ENCODE results near the gene P2RY14. TPM values are rescaled to one million over a fixed set of nuclear protein-coding genes. Genes with fewer than 3 reads are reported as not detected.

P2RY14 gene
- total RNA-seq, 4 donors from 2014 or later, result 1.8 to 9.5 (median 2.5) TPM

DNA sequence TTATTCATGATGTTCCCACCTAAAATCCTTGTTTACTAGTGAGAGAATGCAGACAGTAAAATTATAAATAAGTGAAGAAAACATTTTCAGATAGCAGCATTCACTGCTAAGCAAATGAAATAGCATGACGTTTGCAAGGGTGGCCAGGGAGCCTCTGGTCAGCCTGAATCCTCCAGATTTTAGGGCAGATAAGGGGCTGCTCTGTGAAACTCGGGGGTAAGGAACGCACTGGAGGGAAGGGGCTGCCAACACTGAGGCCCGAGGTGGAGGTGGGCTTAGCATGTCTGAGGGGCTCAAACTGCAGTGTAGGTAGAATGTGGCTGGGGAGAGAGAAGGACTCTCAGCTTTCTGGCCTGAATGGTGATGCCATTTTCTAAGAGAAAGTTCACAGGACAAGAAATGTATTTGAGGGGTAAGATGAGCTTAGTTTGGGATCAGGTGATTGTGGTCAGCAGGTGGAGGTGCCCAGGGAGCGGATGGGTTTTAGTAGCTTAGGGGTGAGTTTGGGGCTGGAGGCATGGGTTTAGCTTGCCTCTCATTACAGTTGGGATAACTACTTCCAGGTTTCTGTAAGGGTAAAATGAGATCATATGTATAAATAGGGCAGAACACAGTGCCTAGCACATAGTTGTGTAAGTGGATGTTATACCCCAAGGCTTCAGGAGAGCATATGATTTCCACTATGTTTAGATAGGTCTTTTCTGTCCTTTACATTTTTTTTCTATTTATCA is 95.8 kb downstream of the P2RY14 start:
- H3K27ac ChIP-seq, result no peak overlapping the region
- no peak overlapping the region for H3K4me3 ChIP-seq (replicated peaks in 1 of 3)
- 66 to 78% methylated on average over 5 of the region's 5 CpGs for WGBS, 2 donors
- no peaks in the 10 kb centered on the region for H3K4me1 ChIP-seq
- no peaks in the 10 kb centered on the region for H3K36me3 ChIP-seq
- H3K9me3 ChIP-seq, result no peaks in the 10 kb centered on the region
- TF ChIP-seq, protein P1, sequence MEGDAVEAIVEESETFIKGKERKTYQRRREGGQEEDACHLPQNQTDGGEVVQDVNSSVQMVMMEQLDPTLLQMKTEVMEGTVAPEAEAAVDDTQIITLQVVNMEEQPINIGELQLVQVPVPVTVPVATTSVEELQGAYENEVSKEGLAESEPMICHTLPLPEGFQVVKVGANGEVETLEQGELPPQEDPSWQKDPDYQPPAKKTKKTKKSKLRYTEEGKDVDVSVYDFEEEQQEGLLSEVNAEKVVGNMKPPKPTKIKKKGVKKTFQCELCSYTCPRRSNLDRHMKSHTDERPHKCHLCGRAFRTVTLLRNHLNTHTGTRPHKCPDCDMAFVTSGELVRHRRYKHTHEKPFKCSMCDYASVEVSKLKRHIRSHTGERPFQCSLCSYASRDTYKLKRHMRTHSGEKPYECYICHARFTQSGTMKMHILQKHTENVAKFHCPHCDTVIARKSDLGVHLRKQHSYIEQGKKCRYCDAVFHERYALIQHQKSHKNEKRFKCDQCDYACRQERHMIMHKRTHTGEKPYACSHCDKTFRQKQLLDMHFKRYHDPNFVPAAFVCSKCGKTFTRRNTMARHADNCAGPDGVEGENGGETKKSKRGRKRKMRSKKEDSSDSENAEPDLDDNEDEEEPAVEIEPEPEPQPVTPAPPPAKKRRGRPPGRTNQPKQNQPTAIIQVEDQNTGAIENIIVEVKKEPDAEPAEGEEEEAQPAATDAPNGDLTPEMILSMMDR (IDR thresholded peaks at IDR 0.05), result no peak
- no peak for TF ChIP-seq POLR2A (IDR thresholded peaks at IDR 0.05)
- no peak for DNase-seq
- intact Hi-C loops (cut with DNase I), result no loop called here
- no peaks in the 10 kb centered on the region for H3K27me3 ChIP-seq

DNA sequence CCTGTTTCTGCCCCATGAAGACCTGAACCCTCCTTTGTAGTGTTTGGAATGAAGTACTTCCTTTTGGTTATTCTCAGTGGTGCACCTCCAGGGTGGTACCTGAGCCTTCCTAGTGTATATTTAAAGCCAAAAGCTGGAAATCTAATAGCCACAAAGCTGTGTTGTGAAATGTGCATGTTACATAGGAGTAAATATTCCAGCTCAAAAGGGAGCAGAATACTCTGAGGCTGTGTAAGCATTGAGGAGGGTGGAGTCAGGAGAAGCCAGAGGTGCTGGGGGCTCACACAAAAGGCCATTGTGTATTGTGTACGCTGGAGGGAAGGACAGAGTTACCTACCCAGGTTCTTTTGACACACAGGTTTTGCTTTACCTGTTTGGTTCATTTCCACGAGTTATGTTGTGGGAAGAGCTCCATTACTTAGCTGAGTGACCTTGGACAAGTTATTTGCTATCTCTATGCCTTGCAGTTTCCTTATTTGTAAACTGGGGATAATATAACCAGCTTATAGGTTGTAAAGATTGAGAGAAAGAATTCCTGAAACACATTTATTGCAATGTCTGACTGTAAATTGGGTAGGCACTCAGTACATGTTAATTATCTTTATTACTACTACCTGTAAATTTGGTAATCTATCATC is 100.0 kb downstream of the P2RY14 start:
- Histone ChIP-seq H3K27ac (no peak overlapping the region), H3K9me3 (no peaks in the 10 kb centered on the region), H3K27me3 (no peaks in the 10 kb centered on the region), H3K36me3 (no peaks in the 10 kb centered on the region), H3K4me3 (replicated peaks in 1 of 3) (no peak overlapping the region), H3K4me1 (no peaks in the 10 kb centered on the region)
- intact Hi-C loops (cut with DNase I), result no loop called here
- TF ChIP-seq, protein P1 (IDR thresholded peaks at IDR 0.05), result no peak
- TF ChIP-seq POLR2A (IDR thresholded peaks at IDR 0.05), result no peak
- no peak for DNase-seq
- 86 to 96% methylated on average over 2 of the region's 2 CpGs for WGBS, 2 donors

DNA sequence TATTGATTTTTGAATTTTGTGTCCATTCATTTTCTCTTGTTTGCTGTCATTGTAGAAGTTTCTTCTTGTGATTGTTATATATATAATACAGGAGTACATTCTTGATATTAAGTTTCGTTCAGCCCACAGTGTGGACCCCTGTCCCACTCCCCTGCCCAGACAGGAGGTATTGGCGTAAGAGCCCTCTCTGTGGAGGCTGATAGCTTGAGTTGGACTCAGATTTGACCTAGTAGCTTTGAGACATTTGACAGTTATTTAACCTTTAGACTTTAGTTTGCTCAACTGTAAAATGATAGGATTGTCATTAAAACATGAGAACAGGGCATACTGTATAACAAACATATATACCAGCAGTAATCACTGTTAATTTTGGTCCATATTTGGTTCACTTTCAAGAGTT is 102.4 kb downstream of the P2RY14 start:
- Histone ChIP-seq H3K9me3 (no peaks in the 10 kb centered on the region), H3K36me3 (no peaks in the 10 kb centered on the region), H3K4me3 (replicated peaks in 1 of 3) (no peak overlapping the region), H3K27ac (no peak overlapping the region), H3K27me3 (no peaks in the 10 kb centered on the region), H3K4me1 (no peaks in the 10 kb centered on the region)
- no peak for TF ChIP-seq POLR2A (IDR thresholded peaks at IDR 0.05)
- TF ChIP-seq, protein P1 (IDR thresholded peaks at IDR 0.05), result no peak
- no peak for DNase-seq
- WGBS, 2 donors, result 94 to 97% methylated on average over 2 of the region's 2 CpGs
- intact Hi-C loops (cut with DNase I), result no loop called here

DNA sequence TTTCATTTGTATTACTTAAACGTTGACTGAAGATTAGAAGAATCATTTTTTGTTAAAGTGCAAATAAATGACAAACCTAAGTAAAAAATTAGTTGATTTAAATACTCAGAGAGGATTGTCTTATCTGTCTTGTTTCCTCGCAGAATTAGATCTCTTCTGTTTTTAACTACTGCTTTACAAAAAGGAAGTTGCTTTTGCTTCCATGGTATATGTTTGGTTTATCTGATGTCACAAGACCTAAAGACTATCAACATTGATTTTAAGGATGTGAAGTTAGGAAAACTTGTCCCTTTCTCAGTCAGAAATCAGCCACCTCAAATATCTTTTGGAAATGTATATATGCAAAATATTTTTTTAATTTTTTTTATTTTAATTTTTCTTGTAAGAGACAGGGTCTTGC is 104.0 kb downstream of the P2RY14 start:
- WGBS, 2 donors, result 80 to 81% methylated on average over 2 of the region's 2 CpGs

More for the DNA sequence above, 104.0 kb downstream of the P2RY14 start:
- Histone ChIP-seq H3K4me3 (replicated peaks in 1 of 3) (no peak overlapping the region), H3K27me3 (no peaks in the 10 kb centered on the region), H3K4me1 (no peaks in the 10 kb centered on the region), H3K27ac (no peak overlapping the region), H3K9me3 (no peaks in the 10 kb centered on the region), H3K36me3 (no peaks in the 10 kb centered on the region)
- DNase-seq, result no peak
- TF ChIP-seq, protein P1 (IDR thresholded peaks at IDR 0.05), result no peak
- TF ChIP-seq POLR2A (IDR thresholded peaks at IDR 0.05), result no peak
- intact Hi-C loops (cut with DNase I), result no loop called here
